ENCODE measurements around the gene NXPE1.
"Not testable (repeated sequence)": the region's sequence is repeated elsewhere in the genome, so short reads cannot be mapped to it uniquely, and the experiment has no call there.

The NXPE1 gene

GRCh38 chr11:114559425-114560310, at the start of gene NXPE1:
Gene NXPE1 (minus strand): TSS chr11:114559881. CDS start chr11:114551201, 8,680 bp downstream.
- no peak for DNase-seq (ENCODE audit: low read depth, low spot score)

GRCh38 chr11:114609429-114609828, 49.7 kb upstream of the NXPE1 start:
- no peak for DNase-seq (ENCODE audit: low read depth, low spot score)

DNA sequence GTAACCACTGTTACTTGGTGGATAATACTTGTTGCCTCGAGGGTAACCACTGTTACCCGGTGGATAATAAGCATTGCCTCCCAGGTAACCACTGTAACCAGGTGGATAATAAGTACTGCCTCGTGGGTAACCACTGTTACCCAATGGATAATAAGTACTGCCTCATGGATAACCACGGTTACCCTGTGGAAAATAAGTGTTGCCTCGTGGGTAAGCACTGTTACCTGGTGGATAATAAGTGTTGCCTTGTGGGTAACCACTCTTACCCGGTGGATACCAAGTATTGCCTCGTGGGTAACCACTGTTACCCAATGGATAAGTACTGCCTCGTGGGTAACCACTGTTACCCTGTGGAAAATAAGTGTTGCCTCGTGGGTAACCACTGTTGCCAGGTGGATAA, 48.9 kb upstream of the NXPE1 start:
- DNase-seq (ENCODE audit: low read depth, low spot score) = not testable (repeated sequence)

GRCh38 chr11:114607753-114608459, 48.2 kb upstream of the NXPE1 start:
- no peak for DNase-seq (ENCODE audit: low read depth, low spot score)

- not testable (repeated sequence) for DNase-seq (ENCODE audit: low read depth, low spot score)
These were observed 47.1 kb upstream of the NXPE1 start for GRCh38 chr11:114606802-114607075.

DNA sequence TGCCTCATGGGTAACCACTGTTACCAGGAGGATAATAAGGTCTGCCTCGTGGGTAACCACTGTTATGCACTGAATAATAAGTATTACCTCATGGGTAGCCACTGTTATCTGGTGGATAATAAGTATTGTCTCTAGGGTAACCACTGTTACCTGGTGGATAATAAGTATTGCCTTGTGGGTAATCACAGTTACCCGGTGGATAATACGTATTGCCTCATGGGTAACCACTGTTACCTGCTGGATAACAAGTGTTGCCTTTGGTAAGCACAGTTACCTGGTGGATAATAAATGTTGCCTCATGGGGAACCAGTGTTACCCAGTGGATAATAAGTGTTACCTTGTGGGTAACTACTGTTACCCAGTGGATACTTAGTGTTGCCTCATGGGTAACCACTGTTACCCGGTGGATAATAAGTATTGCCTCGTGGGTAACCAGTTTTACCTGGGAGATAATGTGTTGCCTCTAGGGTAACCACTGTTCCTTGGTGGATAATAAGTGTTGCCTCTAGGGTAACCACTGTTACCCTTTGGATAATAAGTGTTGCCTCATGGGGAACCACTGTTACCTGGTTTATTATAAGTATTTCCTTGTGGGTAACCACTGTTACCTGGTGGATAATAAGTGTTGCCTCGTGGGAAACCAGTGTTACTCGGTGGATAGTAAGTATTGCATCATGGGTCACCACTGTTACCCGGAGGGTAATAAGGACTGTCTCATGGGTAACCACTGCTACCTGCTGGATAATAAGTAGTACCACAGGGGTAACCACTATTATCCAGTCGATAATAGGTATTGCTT, 46.5 kb upstream of the NXPE1 start:
- DNase-seq (ENCODE audit: low read depth, low spot score) = no peak

DNA sequence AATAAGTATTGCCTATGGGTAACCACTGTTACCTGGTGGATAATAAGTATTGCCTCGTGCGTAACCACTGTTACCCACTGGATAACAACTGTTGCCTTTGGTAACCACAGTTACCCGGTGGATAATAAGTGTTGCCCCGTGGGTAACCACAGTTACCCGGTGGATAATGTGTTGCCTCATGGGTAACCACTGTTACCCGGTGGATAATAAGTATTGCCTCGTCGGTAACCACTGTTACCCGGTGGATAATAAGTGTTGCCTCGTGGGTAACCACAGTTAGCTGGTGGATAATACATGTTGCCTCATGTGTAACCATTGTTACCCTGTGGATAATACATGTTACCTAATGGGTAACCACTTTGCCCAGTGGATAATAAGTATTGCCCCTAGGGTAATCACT, 45.7 kb upstream of the NXPE1 start:
- no peak for DNase-seq (ENCODE audit: low read depth, low spot score)

GRCh38 chr11:114604886-114605285, 45.2 kb upstream of the NXPE1 start:
- no peak for DNase-seq (ENCODE audit: low read depth, low spot score)

DNA sequence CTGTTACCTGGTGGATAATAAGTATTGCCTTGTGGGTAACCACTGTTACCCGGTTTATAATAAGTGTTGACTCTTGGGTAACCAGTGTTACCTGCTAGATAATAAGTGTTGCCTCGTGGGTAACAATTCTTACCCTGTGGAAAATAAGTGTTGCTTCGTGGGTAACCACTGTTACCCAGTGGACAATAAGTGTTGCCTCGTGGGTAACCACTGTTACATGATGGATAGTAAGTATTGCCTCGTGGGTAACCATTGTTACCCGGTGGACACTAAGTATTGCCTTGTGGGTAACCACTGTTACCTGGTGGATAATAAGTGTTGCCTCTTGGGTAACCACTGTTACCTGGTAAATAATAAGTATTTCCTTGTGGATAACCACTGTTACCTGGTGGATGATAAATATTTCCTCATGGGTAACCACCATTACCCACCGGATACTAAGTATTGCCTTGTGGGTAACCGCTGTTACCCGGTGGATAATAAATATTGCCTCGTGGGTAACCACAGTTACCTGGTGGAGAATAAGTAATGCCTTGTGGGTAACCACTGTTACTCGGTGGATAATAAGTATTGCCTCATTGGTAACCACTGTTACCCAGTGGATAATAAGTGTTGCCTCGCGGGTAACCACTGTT, 44.6 kb upstream of the NXPE1 start:
- DNase-seq (ENCODE audit: low read depth, low spot score) = no peak

GRCh38 chr11:114603151-114603550, 43.5 kb upstream of the NXPE1 start:
- DNase-seq (ENCODE audit: low read depth, low spot score) = not testable (repeated sequence)

DNA sequence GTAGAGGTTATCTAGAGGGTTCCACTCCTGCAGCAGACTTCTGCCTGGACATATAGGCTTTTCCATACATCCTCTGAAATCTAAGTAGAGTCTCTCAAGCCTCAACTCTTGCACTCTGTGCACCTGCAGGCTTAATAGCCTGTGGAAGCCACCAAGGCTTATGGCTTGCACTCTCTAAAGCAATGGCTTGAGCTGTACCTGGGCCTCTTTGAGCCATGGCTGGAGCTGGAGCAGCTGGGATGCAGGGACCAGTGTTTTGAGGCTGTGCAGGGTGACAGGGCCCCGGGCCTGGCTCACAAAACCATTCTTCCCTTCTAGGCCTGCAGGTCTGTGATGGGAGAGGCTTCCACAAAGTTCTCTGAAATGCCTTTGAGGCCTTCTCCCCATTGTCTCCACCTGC, 38.8 kb upstream of the NXPE1 start:
- no peak for DNase-seq (ENCODE audit: low read depth, low spot score)

DNA sequence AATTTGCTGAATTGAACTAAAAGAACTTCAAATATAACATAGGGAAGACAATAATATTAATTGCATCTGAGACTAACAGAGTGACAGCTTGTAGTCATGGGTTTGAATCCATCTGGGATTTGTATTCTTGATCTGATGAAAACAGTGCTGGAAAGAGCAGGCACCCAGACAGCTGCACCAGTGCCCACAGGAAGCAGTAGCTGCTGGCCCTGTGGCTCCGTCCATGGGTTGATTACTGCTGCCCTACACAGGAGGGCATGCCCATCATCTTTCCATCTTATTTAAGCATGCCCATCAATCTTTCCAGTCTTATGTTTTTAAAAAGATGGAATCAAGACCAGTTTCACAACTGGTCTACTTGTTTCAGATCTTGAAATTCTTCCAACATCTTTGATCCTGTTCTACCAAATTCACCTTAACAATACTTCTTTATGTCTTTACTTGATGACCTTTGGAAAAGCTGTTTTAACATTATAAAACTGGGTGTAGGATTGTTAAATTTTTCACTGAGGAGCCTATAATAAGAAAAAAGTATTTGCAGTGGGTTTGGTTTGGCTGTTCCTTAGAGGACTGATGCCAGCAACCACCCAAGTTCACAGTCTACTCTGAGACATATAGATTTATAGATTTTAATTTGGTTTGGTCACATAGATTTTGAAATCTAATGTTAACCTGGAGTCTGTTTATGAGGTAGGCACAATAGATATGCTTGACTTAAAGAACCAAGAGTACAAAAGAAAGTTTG, 36.7 kb upstream of the NXPE1 start:
- no peak for DNase-seq (ENCODE audit: low read depth, low spot score)

- no peak for DNase-seq (ENCODE audit: low read depth, low spot score)
These were observed 35.9 kb upstream of the NXPE1 start, which contains the start of gene NXPE4 for GRCh38 chr11:114595571-114595970. Gene NXPE4 (minus strand): TSS chr11:114595786. CDS start chr11:114594759, 1,027 bp downstream.

GRCh38 chr11:114594703-114595102, 35.0 kb upstream of the NXPE1 start:
- no peak for DNase-seq (ENCODE audit: low read depth, low spot score)

DNA sequence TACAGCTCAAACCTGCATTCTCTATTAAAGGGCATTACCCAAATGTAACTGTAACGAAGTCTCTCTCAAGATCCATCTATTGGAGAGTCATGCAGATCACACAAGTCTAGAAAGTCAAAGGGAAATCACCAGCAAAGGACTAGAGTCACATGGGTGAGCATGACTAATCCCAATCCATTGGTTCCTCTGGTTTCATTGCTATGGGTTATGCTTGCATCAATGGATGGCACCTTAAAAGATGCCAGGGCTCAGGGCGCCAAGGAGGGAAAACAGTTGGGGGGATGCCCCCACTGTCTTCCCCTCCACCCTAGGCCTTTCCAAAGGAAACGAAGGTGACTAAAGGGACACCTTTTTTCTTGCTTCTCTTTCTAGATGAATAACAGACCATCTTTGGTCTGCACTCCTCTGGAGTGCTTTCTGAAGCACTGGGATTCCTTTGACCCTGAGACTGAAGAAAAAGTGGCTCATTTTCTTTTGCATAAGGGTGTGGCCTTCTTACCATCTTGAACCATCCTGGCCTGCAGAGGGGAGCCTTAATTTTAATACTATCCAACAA, 27.8 kb upstream of the NXPE1 start:
- DNase-seq (ENCODE audit: low read depth, low spot score) = no peak

DNA sequence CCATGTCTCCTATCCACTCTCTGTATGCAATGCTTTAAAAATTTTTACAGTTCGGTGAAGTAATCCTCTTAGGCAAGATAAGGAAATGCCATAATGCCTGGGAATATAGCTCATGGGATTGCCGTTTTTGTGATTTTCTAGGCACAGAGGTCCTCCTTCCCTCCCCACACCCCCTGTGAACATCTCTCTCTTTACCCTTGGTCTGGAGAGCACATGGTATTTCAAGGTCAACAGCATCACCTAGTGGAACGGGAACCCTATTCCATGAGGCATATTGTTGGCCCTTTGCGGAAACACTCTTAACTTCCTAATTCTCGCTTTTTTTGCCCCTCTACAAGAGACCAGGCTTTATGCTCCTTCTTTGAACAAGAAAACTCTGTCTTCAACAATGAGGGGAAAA, 27.1 kb upstream of the NXPE1 start:
- DNase-seq (ENCODE audit: low read depth, low spot score) = no peak

DNA sequence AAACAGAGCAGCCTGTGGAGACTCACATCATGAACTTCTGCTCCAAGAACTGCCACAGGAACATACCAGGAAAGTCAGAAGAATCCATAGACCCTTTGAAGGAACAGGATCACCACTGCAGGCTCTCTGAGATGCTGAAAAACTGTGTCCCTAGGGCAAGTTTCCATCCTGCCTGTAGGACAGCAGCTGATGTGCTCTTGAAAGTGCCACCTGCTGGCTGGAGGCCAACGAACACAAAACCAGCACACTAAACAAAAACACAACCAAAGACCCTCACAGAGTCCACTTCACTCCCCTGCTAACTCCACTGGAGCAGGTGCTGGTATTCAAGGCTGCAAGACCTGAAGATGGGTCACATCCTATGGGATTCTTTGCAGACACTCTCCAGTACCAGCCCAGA, 12.0 kb upstream of the NXPE1 start:
- DNase-seq (ENCODE audit: low read depth, low spot score) = no peak

- DNase-seq (ENCODE audit: low read depth, low spot score) = no peak
These were observed 10.1 kb upstream of the NXPE1 start for GRCh38 chr11:114569801-114570200.

GRCh38 chr11:114566276-114566675, 6.6 kb upstream of the NXPE1 start:
- DNase-seq (ENCODE audit: low read depth, low spot score) = no peak

DNA sequence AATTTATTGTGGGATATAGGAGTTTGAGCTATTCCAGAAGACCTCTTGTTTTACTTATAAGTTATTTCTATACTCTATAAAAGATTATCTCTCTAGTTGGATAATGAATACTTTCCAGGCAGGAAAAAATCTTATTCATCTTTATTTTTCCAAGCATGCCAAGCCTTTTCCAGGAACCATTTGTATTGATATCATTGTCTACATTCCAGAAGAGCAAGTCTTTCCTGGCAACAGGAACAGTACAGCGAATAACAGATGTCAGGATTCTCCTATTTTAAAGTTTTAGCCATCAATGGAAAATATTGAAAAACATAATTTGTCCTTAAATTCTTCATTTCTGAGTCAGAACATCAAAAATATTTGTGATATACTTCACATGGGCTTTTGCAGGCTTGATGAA, 5.2 kb upstream of the NXPE1 start:
- DNase-seq (ENCODE audit: low read depth, low spot score) = no peak

DNA sequence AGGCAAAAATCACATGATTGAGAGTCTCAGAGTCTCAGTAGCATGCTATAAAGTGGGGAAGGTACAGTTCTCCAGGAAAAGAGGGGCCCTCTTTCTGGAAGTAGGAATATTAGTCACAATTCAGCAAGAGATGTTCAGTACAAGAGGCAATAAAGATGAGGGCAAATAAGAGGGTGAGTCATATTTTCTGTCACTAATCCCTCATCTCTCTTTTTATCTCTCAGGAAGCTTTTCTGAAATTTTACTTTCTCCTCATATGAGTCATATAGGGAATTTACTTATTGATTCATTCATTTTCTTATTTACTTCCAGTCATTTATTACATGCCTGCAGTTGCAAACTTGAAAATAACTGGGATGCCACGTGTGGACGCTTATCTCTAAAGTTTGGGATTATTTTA, 3.4 kb upstream of the NXPE1 start:
- no peak for DNase-seq (ENCODE audit: low read depth, low spot score)
